Thyroid gland (tissue), 4 donors: Measurements from ENCODE around the gene CHRDL2.

Experiments
- POLR2A ChIP-seq, 2 donors: fragments of 450-650 bp; IDR thresholded peaks; one replicate each; pipeline ENCODE4 v1.6.1; 2017; ENCODE audit warnings: antibody characterized with exemption in 2 of 2, mild to moderate bottlenecking in 2 of 2, moderate library complexity in 1 of 2
- TF ChIP-seq, protein P1 (sequence below), 6 experiments: fragments of 200-600 bp in 3 of 6; fragments of 450-650 bp in 3 of 6; sonication (generic) in 3 of 6; IDR thresholded peaks; one replicate each; pipeline ENCODE4 v1.5.1; 2016 to 2019; ENCODE audit warnings: antibody characterized with exemption in 6 of 6, mild to moderate bottlenecking in 2 of 6, inconsistent platforms in 1 of 6, moderate library complexity in 1 of 6

DNA sequence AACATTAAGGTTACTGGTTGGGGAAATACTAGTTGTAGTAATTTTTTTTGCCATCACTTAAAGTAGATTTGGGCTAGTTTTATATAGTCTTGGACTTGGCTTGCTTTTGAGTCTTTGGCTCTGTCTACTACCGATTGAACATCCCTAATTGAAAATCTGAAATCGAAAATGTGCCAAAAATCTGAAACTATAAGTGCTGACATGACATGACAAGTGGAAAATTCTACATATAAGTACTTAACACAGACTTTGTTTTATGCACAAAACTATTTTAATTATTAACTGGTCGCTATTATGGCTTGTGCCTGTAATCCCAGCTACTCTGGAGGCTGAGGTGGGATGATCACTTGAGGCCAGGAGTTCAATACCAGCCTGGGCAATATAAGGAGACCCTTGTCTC, 39.9 kb upstream of the CHRDL2 start:
- TF ChIP-seq POLR2A (IDR thresholded peaks at IDR 0.05), result no peak
- TF ChIP-seq, protein P1, sequence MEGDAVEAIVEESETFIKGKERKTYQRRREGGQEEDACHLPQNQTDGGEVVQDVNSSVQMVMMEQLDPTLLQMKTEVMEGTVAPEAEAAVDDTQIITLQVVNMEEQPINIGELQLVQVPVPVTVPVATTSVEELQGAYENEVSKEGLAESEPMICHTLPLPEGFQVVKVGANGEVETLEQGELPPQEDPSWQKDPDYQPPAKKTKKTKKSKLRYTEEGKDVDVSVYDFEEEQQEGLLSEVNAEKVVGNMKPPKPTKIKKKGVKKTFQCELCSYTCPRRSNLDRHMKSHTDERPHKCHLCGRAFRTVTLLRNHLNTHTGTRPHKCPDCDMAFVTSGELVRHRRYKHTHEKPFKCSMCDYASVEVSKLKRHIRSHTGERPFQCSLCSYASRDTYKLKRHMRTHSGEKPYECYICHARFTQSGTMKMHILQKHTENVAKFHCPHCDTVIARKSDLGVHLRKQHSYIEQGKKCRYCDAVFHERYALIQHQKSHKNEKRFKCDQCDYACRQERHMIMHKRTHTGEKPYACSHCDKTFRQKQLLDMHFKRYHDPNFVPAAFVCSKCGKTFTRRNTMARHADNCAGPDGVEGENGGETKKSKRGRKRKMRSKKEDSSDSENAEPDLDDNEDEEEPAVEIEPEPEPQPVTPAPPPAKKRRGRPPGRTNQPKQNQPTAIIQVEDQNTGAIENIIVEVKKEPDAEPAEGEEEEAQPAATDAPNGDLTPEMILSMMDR (IDR thresholded peaks at IDR 0.05), result no peak
